HG03103 (cell line): ENCODE results near the gene HMSD.
"Not testable (repeated sequence)": the region's sequence is repeated elsewhere in the genome, so short reads cannot be mapped to it uniquely, and the experiment has no call there.

Experiments used
- ATAC-seq: cut with Tn5 transposase; IDR thresholded peaks from one replicate; pipeline ENCODE4 v1.9.1; 2021; ENCODE audit warnings: low read depth; ENCODE audit not compliant: unreplicated experiment

HMSD gene

DNA sequence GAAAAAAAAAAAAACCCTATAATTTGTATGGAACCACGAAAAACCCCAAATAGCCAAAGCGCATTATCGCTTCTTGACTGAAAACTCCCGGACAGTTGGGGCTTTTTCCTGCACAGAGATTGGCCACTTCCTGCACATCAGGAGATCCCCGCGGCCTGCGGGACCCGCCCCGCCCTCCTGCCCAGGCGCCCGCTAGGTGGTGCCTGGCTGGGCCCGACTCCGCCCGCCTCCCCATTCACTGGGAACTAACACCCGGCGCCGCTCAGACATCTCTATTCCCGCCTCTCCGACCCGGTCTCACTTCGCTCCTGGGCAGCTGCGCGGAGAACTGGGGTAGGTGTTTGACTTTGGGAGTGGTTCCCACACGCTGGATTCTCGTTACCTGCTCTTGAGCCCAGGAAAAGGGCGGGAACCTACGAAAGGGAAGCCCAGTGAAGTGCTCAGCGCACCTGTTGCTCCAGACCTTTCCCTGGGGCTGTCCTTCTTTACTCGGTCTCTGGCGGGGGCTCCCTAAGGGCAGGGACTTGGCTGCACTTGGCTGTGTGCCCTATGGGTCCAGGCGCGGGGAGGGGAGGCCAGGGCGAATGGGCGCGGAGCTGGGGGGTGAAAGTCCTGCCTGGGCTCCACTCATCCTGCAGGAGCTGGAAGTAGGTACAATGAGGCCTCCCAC is at the start of gene HMSD:
TSS of gene HMSD (plus strand) at position 234 of the 670 bp plus-strand sequence. CDS start 4,155 bp downstream, outside the sequence.
- peak; percentile 86 for ATAC-seq

DNA sequence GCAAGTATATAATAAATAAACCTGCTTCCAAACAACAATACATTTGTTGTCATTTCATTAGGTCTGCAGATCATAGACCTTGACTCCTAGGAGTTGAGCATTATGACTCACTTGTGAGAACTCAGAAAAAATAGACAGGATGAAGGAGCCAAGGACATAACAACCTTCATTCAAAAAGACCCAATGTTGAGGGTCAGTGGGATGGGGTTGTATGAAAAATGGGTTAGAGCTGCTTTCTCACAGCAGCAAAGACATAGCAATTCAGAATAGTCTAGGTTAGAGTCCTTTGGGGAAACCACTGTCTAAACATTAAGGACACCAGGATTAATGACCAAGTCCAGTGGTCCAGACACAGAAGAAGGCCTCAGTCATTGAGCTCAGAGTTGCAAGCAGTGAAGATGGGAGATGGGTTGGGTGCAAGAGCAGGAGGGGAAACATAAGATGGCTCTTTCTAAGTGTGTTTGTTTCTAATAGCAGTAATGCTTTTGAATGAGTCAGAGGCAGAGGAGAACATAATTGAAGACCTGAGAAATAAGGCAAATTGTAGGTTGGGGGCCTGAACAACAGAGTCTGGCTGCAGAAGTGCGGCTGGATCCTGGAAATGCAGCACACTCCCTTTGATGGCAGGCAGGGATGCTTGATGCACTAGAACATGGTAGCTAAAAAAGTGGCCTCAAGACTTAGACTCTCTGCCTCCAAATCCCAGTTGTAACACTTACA is 45.1 kb upstream of the HMSD start:
- no peak for ATAC-seq

DNA sequence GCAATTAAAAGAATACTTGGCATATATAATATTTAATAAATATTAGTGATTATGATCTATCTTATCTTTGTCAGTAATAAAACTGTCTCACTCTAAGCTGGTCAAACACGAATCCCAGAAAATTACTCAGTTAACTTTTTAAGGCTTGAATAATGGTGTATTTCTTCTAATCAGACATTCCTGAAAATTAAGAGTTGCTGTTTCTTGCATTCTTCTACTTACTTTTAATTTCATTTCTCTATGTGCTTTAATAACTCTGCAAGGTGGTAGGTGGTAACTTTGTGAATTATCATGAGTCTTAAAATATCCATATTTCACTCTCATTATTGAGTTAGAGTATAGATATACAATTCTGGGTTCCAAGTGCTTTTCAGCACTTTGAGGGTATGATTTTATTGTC is 44.4 kb upstream of the HMSD start:
- ATAC-seq, result no peak

- ATAC-seq, result peak; percentile 31
These were observed 43.7 kb upstream of the HMSD start for GRCh38 chr18:63905361-63905760.

GRCh38 chr18:63906056-63906455 is 43.0 kb upstream of the HMSD start:
- no peak for ATAC-seq

- peak; percentile 62 for ATAC-seq
These were observed 41.4 kb upstream of the HMSD start, which contains the start of gene SERPINB10 for GRCh38 chr18:63907664-63908063. TSS of gene SERPINB10 (plus strand) at chr18:63907958. CDS start at chr18:63915511, 7,553 bp downstream.

DNA sequence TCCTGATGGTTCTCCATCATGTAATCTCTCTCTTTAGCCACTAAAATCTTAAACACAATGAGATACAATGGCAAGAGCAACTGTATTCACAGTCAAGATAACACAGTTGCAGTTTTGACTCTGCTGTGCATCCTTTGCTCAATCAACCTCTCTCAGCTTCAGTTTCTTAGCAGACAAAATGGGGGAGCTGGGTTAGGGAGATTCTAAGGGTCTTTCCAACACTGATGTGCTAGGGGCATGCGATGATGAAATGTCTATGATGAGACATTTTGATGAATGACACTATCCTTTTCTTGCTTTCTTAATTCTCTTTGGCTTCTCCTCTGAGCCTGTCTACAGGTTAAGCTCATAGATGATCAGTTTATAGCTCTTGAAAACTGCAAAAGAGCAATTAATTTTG is 40.2 kb upstream of the HMSD start:
- no peak for ATAC-seq

DNA sequence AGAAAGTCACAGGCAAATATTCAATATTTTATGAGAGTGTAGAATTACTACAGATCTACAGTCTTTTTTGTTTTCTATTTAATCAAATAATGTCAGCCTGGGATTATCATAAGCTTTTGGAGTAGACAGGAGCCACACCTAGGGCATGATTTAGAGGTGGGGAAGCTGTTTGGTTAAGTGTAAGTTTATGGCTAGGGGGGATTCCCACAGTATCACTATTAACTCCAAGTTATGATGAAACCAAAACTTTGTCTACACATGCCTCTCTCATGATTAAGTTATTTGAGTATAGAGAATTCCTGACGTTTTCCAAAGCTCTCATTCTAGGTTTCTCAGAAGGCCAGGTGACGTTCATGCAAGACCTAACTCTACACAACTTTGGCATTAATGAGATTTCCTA is 39.2 kb upstream of the HMSD start:
- ATAC-seq, result peak; percentile 53

DNA sequence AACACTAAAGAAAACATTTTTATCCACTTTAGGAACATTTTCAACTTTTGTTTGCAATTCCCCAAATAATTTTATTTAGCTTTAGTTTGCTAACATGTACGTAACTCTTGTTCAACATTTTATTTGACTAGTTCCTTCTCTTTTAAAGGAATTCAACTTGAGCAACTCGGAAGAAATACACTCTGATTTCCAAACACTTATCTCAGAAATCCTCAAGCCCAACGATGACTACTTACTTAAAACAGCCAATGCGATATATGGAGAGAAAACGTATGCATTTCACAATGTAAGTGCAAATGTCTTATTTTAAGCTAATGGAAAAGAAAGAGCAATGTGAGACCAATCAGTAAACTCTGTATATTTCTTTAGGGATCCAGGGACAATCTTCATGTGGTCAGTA is 31.3 kb upstream of the HMSD start:
- ATAC-seq, result no peak

- ATAC-seq, result no peak
These were observed 27.1 kb upstream of the HMSD start for GRCh38 chr18:63922049-63922448.

DNA sequence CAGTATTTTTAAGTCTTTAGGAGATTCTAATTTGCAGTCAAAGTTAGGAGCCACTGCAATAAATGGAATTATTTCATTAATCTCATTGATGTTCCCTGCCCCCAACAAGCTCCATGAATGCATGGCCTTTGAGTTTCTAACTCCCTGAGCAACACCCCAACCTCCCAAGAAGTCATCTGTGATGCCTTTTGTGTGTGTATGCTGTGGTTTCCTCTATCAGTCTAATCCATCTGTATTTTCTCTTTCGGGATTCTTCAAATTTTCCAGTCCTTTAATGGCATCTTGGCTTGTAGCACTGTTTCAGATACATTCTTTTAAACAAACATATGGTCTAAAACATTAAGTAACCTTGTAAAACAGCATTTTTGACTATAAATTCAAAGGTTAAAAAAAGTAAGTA is 24.6 kb upstream of the HMSD start:
- ATAC-seq, result no peak

DNA sequence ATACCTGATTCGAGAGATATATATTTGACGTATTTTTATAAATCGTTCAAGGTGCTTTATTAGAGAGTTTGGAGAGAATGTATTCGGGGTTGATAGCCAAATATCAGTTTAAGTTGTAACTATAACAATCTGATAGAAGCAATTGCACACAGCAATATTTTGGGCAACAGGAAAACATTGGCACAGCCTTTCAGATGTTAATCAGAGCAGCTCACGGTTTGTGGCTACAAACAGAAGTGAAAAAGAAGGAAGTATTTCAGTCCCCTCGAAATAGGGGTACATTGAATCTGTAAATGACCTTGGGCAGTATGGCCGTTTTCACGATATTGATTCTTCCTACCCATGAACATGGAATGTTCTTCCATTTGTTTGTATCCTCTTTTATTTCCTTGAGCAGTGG is 20.8 kb upstream of the HMSD start:
- no peak for ATAC-seq

DNA sequence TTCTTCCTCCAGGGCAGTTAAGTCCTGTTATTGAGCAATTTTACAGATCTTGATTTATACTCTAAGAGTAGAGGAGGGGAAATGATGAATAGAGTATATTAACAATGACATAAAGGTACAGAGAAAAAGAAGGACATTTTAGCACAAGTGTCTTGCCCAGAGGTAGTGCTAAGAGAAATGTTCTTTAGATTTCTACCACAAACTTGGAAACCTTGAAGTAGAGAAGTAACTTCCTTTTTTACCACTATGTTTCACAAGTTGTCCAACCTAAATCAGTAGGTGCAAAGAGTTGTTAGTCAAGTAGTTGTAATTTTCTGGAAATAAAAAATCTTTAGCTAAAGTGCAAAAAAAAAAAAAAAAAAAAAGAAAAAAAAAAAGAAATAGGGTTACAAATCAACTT is 19.7 kb upstream of the HMSD start:
- ATAC-seq, result not testable (repeated sequence)

GRCh38 chr18:63930773-63931354 is 18.2 kb upstream of the HMSD start:
- ATAC-seq, result no peak

- peak; percentile 97 for ATAC-seq
These were observed 12.8 kb upstream of the HMSD start for GRCh38 chr18:63936156-63936931.

DNA sequence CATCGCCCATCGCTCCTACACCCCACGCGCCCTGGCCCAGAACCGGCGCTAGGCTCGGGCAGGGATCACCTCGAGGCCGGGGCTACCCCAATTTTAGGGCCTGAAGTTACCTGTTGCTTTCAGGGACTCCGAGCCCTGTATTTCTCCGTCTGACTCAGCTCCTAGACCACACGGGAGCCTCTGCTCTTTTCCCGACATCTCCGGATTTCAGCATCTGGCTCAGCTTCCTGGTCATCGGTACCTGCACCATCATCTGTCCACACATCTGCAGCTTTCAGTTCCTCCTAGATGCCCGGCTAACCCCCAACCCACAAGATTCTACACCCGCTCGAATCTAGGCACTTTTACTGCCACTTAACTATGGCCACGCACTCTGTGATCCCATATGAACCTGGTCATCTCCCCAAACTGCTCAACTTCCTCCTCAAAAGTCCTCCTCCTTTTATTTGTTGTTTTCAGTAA is 12.1 kb upstream of the HMSD start:
- peak; percentile 26 for ATAC-seq

- no peak for ATAC-seq
These were observed 9.1 kb upstream of the HMSD start for GRCh38 chr18:63940008-63940407.

DNA sequence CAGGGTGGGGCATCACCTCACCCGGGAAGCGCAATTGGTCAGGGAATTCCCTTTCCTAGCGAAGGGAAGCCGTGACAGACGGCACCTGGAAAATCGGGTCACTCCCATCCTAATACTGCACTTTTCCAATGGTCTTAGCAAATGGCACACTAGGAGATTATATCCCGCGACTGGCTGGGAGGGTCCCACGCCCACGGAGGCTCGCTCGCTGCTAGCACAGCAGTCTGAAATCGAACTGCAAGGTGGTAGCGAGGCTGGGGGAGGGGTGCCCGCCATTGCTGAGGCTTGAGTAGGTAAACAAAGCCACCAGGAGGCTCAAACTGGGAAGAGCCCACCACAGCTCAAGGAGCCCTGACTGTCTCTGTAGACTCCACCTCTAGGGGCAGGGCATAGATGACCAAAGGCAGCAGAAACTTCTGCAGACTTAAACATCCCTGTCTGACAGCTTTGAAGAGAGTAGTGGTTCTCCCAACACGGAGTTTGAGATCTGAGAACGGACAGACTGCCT is 8.5 kb upstream of the HMSD start:
- not testable (repeated sequence) for ATAC-seq

DNA sequence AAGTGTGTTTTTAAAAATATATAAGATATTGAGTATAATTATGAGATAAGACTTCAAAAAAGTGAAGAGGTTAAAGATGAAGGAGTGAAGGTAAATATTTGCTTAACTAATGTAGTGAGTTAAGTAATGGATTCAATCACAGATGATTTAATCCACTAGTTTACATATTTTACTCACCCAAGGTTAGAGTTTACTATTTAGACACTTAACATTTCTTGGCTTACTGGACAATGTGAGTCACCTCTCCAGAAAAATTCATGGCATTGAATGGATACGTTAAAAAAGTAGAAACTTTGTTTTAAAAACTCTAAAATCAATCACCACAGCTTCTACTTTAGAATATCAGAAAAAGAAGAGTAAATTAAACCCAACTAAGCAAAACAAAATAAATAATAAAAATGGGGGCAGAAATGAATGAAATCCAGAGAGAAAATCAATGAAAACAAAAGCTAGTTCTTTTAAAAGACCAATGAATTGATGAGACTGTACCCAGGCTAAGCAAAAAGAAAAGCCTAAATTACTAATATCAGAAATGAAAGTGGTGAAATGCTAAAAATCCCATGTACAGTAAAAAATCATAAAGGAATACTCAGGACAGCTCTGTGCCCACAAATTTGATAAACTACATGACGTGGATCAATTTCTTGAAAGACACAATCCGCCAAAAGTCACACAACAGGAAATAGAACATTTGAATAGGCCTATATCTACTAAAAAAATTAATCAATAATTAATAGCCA is 1.9 kb upstream of the HMSD start:
- no peak for ATAC-seq

- ATAC-seq, result peak; percentile 43
These were observed 2.2 kb downstream of the HMSD start for GRCh38 chr18:63951302-63951705.
